HEK293 (cell line): ENCODE data around the gene GART.
A peak's percentile ranks its signal among the peaks of the same experiment; 100 is the strongest.

Experiments used
- CTCF ChIA-PET: fragments of 350-600 bp; formaldehyde crosslinking; extraction: SDS; loops from one replicate; lab custom pipeline; 2021; ENCODE audit warnings: antibody characterized with exemption; lab: Yijun Ruan, JAX
- POLR2A ChIA-PET: fragments of 300-600 bp; formaldehyde crosslinking; extraction: SDS; loops from one replicate; lab custom pipeline; 2020; ENCODE audit warnings: antibody characterized with exemption, inconsistent platforms; lab: Yijun Ruan, JAX
- H3K27ac ChIP-seq: fragments of 200-500 bp; sonication (Bioruptor generic); 2 replicates; pipeline ENCODE4 v1.5.1; 2014; ENCODE audit warnings: low read depth, low read length, control low read depth, inconsistent platforms; ENCODE audit errors: extremely low read depth
- H3K36me3 ChIP-seq, 2 experiments: fragments of 200-500 bp in 1 of 2; sonication (Bioruptor generic) in 1 of 2; 1 replicate in 1 of 2; 2 replicates in 1 of 2; pipeline ENCODE4 v1.5.1; 2014 to 2017; ENCODE audit warnings: inconsistent platforms in 2 of 2, low read length in 2 of 2; ENCODE audit not compliant: control insufficient read depth in 2 of 2, insufficient read depth in 1 of 2
- H3K4me1 ChIP-seq: fragments of 200-500 bp; sonication (Bioruptor generic); 2 replicates; pipeline ENCODE4 v1.5.1; 2014; ENCODE audit warnings: mild to moderate bottlenecking, low read length, inconsistent platforms; ENCODE audit not compliant: control insufficient read depth, insufficient read depth
- H3K4me3 ChIP-seq: 2 replicates; pipeline ENCODE4 v1.5.1; 2011; ENCODE audit warnings: low read depth, mild to moderate bottlenecking, control low read depth, low read length, moderate library complexity
- H3K9me3 ChIP-seq: fragments of 200-500 bp; sonication (Bioruptor generic); 2 replicates; pipeline ENCODE4 v1.5.1; 2014; ENCODE audit warnings: low read depth, low read length, inconsistent platforms; ENCODE audit not compliant: control insufficient read depth, insufficient read depth
- GFI1B ChIP-seq: fragments of 450-650 bp; formaldehyde crosslinking; IDR thresholded peaks from 2 replicates; pipeline ENCODE4 v1.5.1; 2016; ENCODE audit warnings: missing biosample characterization, missing genetic modification characterization
- GLI4 ChIP-seq: fragments of 450-650 bp; formaldehyde crosslinking; IDR thresholded peaks from 2 replicates; pipeline ENCODE4 v1.5.1; 2016; ENCODE audit warnings: missing biosample characterization, missing genetic modification characterization
- KLF10 ChIP-seq: fragments of 450-650 bp; IDR thresholded peaks from 2 replicates; pipeline ENCODE4 v1.5.1; 2018; ENCODE audit warnings: missing biosample characterization, mild to moderate bottlenecking, missing genetic modification characterization
- MEIS1 ChIP-seq: sonication (generic); formaldehyde crosslinking; IDR thresholded peaks from 2 replicates; pipeline ENCODE4 v1.8.1; 2022; ENCODE audit warnings: missing genetic modification reagents, mild to moderate bottlenecking, borderline replicate concordance
- OSR2 ChIP-seq: fragments of 450-650 bp; formaldehyde crosslinking; IDR thresholded peaks from 2 replicates; pipeline ENCODE4 v1.5.1; 2016; ENCODE audit warnings: missing biosample characterization, missing genetic modification characterization
- OVOL3 ChIP-seq: fragments of 450-650 bp; formaldehyde crosslinking; IDR thresholded peaks from 2 replicates; pipeline ENCODE4 v1.5.1; 2016; ENCODE audit warnings: missing biosample characterization, missing genetic modification characterization
- PATZ1 ChIP-seq: fragments of 450-650 bp; formaldehyde crosslinking; IDR thresholded peaks from 2 replicates; pipeline ENCODE4 v1.5.1; 2016; ENCODE audit warnings: missing biosample characterization, missing genetic modification characterization
- REPIN1 ChIP-seq: fragments of 450-650 bp; formaldehyde crosslinking; IDR thresholded peaks from 2 replicates; pipeline ENCODE4 v1.5.1; 2017; ENCODE audit warnings: missing biosample characterization, missing genetic modification characterization, low read depth
- SP7 ChIP-seq: fragments of 450-650 bp; formaldehyde crosslinking; IDR thresholded peaks from 2 replicates; pipeline ENCODE4 v1.5.1; 2016; ENCODE audit warnings: missing biosample characterization, missing genetic modification characterization
- ZBTB11 ChIP-seq: fragments of 450-650 bp; formaldehyde crosslinking; conservative IDR thresholded peaks from 2 replicates; pipeline ENCODE4 v1.5.1; 2016; ENCODE audit warnings: low read depth, missing biosample characterization, missing genetic modification characterization
- ZBTB48 ChIP-seq: fragments of 450-650 bp; formaldehyde crosslinking; IDR thresholded peaks from 2 replicates; pipeline ENCODE4 v1.5.1; 2016; ENCODE audit warnings: missing biosample characterization, missing genetic modification characterization
- ZBTB7A ChIP-seq: fragments of 450-650 bp; formaldehyde crosslinking; IDR thresholded peaks from 2 replicates; pipeline ENCODE4 v1.5.1; 2016; ENCODE audit warnings: low read depth, missing biosample characterization, missing genetic modification characterization
- ZBTB8A ChIP-seq: fragments of 450-650 bp; formaldehyde crosslinking; IDR thresholded peaks from 2 replicates; pipeline ENCODE4 v1.5.1; 2016; ENCODE audit warnings: missing biosample characterization, missing genetic modification characterization
- ZFP37 ChIP-seq: fragments of 450-650 bp; formaldehyde crosslinking; IDR thresholded peaks from 2 replicates; pipeline ENCODE4 v1.5.1; 2016; ENCODE audit warnings: missing biosample characterization, missing genetic modification characterization
- ZNF18 ChIP-seq: fragments of 450-650 bp; formaldehyde crosslinking; IDR thresholded peaks from 2 replicates; pipeline ENCODE4 v1.5.1; 2016; ENCODE audit warnings: missing biosample characterization, missing genetic modification characterization
- ZNF221 ChIP-seq: fragments of 450-650 bp; formaldehyde crosslinking; IDR thresholded peaks from 2 replicates; pipeline ENCODE4 v1.5.1; 2017; ENCODE audit warnings: missing biosample characterization, missing genetic modification characterization, borderline replicate concordance
- ZNF23 ChIP-seq: fragments of 450-650 bp; formaldehyde crosslinking; IDR thresholded peaks from 2 replicates; pipeline ENCODE4 v1.5.1; 2016; ENCODE audit warnings: missing biosample characterization, missing genetic modification characterization, borderline replicate concordance
- ZNF24 ChIP-seq: fragments of 450-650 bp; formaldehyde crosslinking; IDR thresholded peaks from 2 replicates; pipeline ENCODE4 v1.5.1; 2016; ENCODE audit warnings: missing biosample characterization, missing genetic modification characterization
- ZNF341 ChIP-seq: fragments of 450-650 bp; formaldehyde crosslinking; IDR thresholded peaks from 2 replicates; pipeline ENCODE4; 2016; ENCODE audit warnings: low read depth, missing biosample characterization, missing genetic modification characterization
- ZNF354C ChIP-seq: fragments of 450-650 bp; formaldehyde crosslinking; IDR thresholded peaks from 2 replicates; pipeline ENCODE4 v1.5.1; 2016; ENCODE audit warnings: missing biosample characterization, missing genetic modification characterization, low read depth, borderline replicate concordance
- ZNF394 ChIP-seq: fragments of 450-650 bp; formaldehyde crosslinking; IDR thresholded peaks from 2 replicates; pipeline ENCODE4 v1.5.1; 2016; ENCODE audit warnings: missing biosample characterization, missing genetic modification characterization, mild to moderate bottlenecking, moderate library complexity, borderline replicate concordance
- ZNF544 ChIP-seq: fragments of 450-650 bp; formaldehyde crosslinking; IDR thresholded peaks from 2 replicates; pipeline ENCODE4 v1.5.0; 2017; ENCODE audit warnings: missing biosample characterization, missing genetic modification characterization
- ZNF561 ChIP-seq: fragments of 450-650 bp; IDR thresholded peaks from 2 replicates; pipeline ENCODE4 v1.5.1; 2018; ENCODE audit warnings: missing biosample characterization, missing genetic modification characterization, borderline replicate concordance
- ZNF704 ChIP-seq: fragments of 450-650 bp; formaldehyde crosslinking; IDR thresholded peaks from 2 replicates; pipeline ENCODE4 v1.5.1; 2016; ENCODE audit warnings: missing biosample characterization, missing genetic modification characterization
- ZNF707 ChIP-seq: fragments of 450-650 bp; formaldehyde crosslinking; IDR thresholded peaks from 2 replicates; pipeline ENCODE4 v1.5.1; 2016; ENCODE audit warnings: missing biosample characterization, missing genetic modification characterization
- ZNF792 ChIP-seq: fragments of 450-650 bp; formaldehyde crosslinking; IDR thresholded peaks from 2 replicates; pipeline ENCODE4 v1.5.1; 2016; ENCODE audit warnings: missing biosample characterization, missing genetic modification characterization
- ZXDB ChIP-seq: fragments of 450-650 bp; formaldehyde crosslinking; IDR thresholded peaks from 2 replicates; pipeline ENCODE4 v1.5.1; 2016; ENCODE audit warnings: missing biosample characterization, missing genetic modification characterization

Gene GART

GRCh38 chr21:33543505-33544129 is 1.7 kb upstream of the GART start (continued):
- TF ChIP-seq ZNF704 (tag by site-specific recombination): peak; percentile 99
- TF ChIP-seq KLF10 (tag by site-specific recombination): no peak
- no peak for TF ChIP-seq ZBTB48
- TF ChIP-seq ZNF23 (tag by site-specific recombination): no peak
- 0 out of 2 replicates have a peak, but pooled peaks have one; percentile 80 for TF ChIP-seq ZNF394 (tag by site-specific recombination)
- TF ChIP-seq ZNF707 (tag by site-specific recombination): 0 out of 2 replicates have a peak, but pooled peaks have one; percentile 1
- no peak for TF ChIP-seq ZNF221 (tag by site-specific recombination)
- no peak for TF ChIP-seq ZNF561 (tag by site-specific recombination)
- TF ChIP-seq ZBTB7A (tag by site-specific recombination): 0 out of 2 replicates have a peak, but pooled peaks have one; percentile 2
- TF ChIP-seq SP7 (tag by site-specific recombination): no peak
- TF ChIP-seq ZNF792 (tag by site-specific recombination): no peak
- no peak for TF ChIP-seq ZNF544

- H3K36me3 ChIP-seq: peaks cover 35 to 40% of the 10 kb centered on the region in 2 experiments
- H3K27ac ChIP-seq: peak within 1 kb of the TSS; percentile 93
- H3K9me3 ChIP-seq: no peaks in the 10 kb centered on the region
- peaks cover 12% of the 10 kb centered on the region for H3K4me1 ChIP-seq
- POLR2A ChIA-PET: interaction anchor here (0.6 to 3.3 kb wide), 10 partner anchors 9 to 352 kb away, joined by 3 to 20 read pairs (median 6); partner anchors contain the start of genes DNAJC28, DONSON and TMEM50B
- CTCF ChIA-PET: interaction anchor here (0.6 kb wide), 2 partner anchors 346 to 1711 kb away, joined by 3 to 4 read pairs; no protein-coding TSS in a partner anchor
- H3K4me3 ChIP-seq: peak within 1 kb of the TSS; percentile 98
- TF ChIP-seq ZFP37 (0 out of 2 replicates have a peak, but pooled peaks have one; percentile 24), GLI4 (peak; percentile 92), GFI1B (tag by site-specific recombination) (0 out of 2 replicates have a peak, but pooled peaks have one; percentile 43), ZNF354C (tag by site-specific recombination) (no peak), ZBTB8A (tag by site-specific recombination) (0 out of 2 replicates have a peak, but pooled peaks have one; percentile 27), ZNF24 (tag by site-specific recombination) (peak; percentile 81), REPIN1 (tag by site-specific recombination) (peak; percentile 90; the same call in 1 of the 2 replicates), OVOL3 (tag by site-specific recombination) (peak; percentile 74; the same call in 1 of the 2 replicates), OSR2 (tag by site-specific recombination) (peak; percentile 35; the same call in 1 of the 2 replicates), MEIS1 (CRISPR knock-in tag) (no peak), ZNF18 (0 out of 2 replicates have a peak, but pooled peaks have one; percentile 16), PATZ1 (peak; percentile 100), ZBTB7A (tag by site-specific recombination) (peak; percentile 77), ZBTB11 (peak; percentile 35), ZXDB (tag by site-specific recombination) (peak; percentile 85), ZNF341 (peak; percentile 5; the same call in 1 of the 2 replicates)
These were observed 955 bp upstream of the GART start, which contains the start of gene SON for GRCh38 chr21:33542640-33543504. SON (plus strand) TSS chr21:33543038; CDS start chr21:33543093, 55 bp downstream.
